ENCODE data around the gene CCDC149. TPM values are rescaled to one million over a fixed set of nuclear protein-coding genes. Genes with fewer than 3 reads are reported as not detected.

Gene CCDC149
- total and polyA plus RNA-seq, 9 of the 15 experiments (the other 6 are each of a cell fraction or from before 2014, with no cell fraction given): 0.04 to 0.18 TPM; not detected in 7

- Histone ChIP-seq H2AFZ (ENCODE audit: low read depth, low read length) (no peak overlapping the region), H3K4me1 (replicated peaks in 1 of 2; ENCODE audit: control insufficient read depth in 2 of 2, insufficient read depth in 2 of 2, low read length in 2 of 2) (no peaks in the 10 kb centered on the region), H4K20me1 (replicated peaks; ENCODE audit: control insufficient read depth, insufficient read depth, low read length) (no peaks in the 10 kb centered on the region), H3K79me2 (ENCODE audit: control insufficient read depth, insufficient read depth, low read length) (no peaks in the 10 kb centered on the region), H3K9me3 (replicated peaks; ENCODE audit: control insufficient read depth, insufficient read depth, low read depth, low read length) (no peaks in the 10 kb centered on the region), H3K9ac (ENCODE audit: insufficient read depth in 1 of 2, low read depth in 2 of 2, low read length in 2 of 2) (no peak overlapping the region), H3K4me2 (ENCODE audit: insufficient read depth, low read length) (no peak overlapping the region), H3K9me1 (ENCODE audit: control insufficient read depth, insufficient read depth, low read length) (no peaks in the 10 kb centered on the region), H3K27ac (ENCODE audit: extremely low read depth, low read depth, low read length) (no peak overlapping the region), H3K4me3 (no peak overlapping the region), H3K36me3 (ENCODE audit: control insufficient read depth, insufficient read depth, low read length) (no peaks in the 10 kb centered on the region), H3K27me3 (ENCODE audit: control insufficient read depth in 2 of 2, insufficient read depth in 2 of 2, low read length in 2 of 2) (no peaks in the 10 kb centered on the region)
- DNase-seq (ENCODE audit: extremely low read depth in 1 of 4, low spot score in 3 of 4): no peak
- 0% methylated on average over 2 of the region's 2 CpGs for WGBS (ENCODE audit: insufficient coverage, low coverage, missing lambda C conversion rate)
- intact Hi-C loops (cut with micrococcal nuclease): no loop called here
- no peak for TF ChIP-seq HES1 (IDR thresholded peaks at IDR 0.05; ENCODE audit: low read depth)
- TF ChIP-seq CEBPB (tag; IDR thresholded peaks at IDR 0.05): no peak
- no peak for TF ChIP-seq RNF2 (IDR thresholded peaks at IDR 0.05)
- TF ChIP-seq ZBTB1 (CRISPR knock-in tag; IDR thresholded peaks at IDR 0.05; ENCODE audit: borderline replicate concordance, low read depth): no peak
- no peak for TF ChIP-seq POLR2AphosphoS2 (IDR thresholded peaks at IDR 0.05; ENCODE audit: low read length)
- no peak for TF ChIP-seq TBL1XR1 (IDR thresholded peaks at IDR 0.05; ENCODE audit: low read length in 2 of 2)
- no peak for TF ChIP-seq BCLAF1 (IDR thresholded peaks at IDR 0.05; ENCODE audit: borderline replicate concordance in 1 of 2, control insufficient read depth in 1 of 2, low read depth in 2 of 2, low read length in 1 of 2)
- TF ChIP-seq E2F5 (CRISPR knock-in tag; IDR thresholded peaks at IDR 0.05): no peak
- TF ChIP-seq ATF1 (CRISPR knock-in tag; IDR thresholded peaks at IDR 0.05): no peak
- no peak for TF ChIP-seq ATF1 (tag; IDR thresholded peaks at IDR 0.05)
- no peak for TF ChIP-seq ZNF586 (CRISPR knock-in tag; conservative IDR thresholded peaks at IDR 0.05)
- POLR2A ChIA-PET: no interaction called here
- in situ Hi-C loops (cut with MboI): no loop called here
- no TSS peak for BruUV-seq (replicated peaks)
- CTCF ChIA-PET (ENCODE audit: low intra/inter-chr PET ratio): no interaction called here
- no peak for FAIRE-seq
- no peak for ATAC-seq
Observed at GRCh38 chr4:24935856-24936255, 23.0 kb upstream of the CCDC149 start.
